ENCODE data around the gene SEPSECS.

- TF ChIP-seq CTCF (IDR thresholded peaks at IDR 0.05) (no peak), POLR2A (IDR thresholded peaks at IDR 0.05) (no peak), EP300 (IDR thresholded peaks at IDR 0.05) (no peak)
These were observed 56.8 kb downstream of the SEPSECS start for GRCh38 chr4:25103418-25103817.
